ENCODE results near the gene FPGS.
"Not testable (repeated sequence)": the region's sequence is repeated elsewhere in the genome, so short reads cannot be mapped to it uniquely, and the experiment has no call there.

FPGS gene

GRCh38 chr9:127844821-127845359, 42.2 kb downstream of the FPGS start:
- H3K4me3 ChIP-seq (ENCODE audit: low read depth, low read length): no peak overlapping the region
- no peak for TF ChIP-seq CTCF (IDR thresholded peaks at IDR 0.05; ENCODE audit: borderline replicate concordance, insufficient read depth, low read depth, low read length)

GRCh38 chr9:127845619-127846018, 42.9 kb downstream of the FPGS start:
- not testable (repeated sequence) for H3K4me3 ChIP-seq (ENCODE audit: low read depth, low read length)

GRCh38 chr9:127846443-127847177, 43.9 kb downstream of the FPGS start:
- no peak overlapping the region for H3K4me3 ChIP-seq (ENCODE audit: low read depth, low read length)
- no peak for TF ChIP-seq CTCF (IDR thresholded peaks at IDR 0.05; ENCODE audit: borderline replicate concordance, insufficient read depth, low read depth, low read length)

- H3K4me3 ChIP-seq (ENCODE audit: low read depth, low read length): no peak overlapping the region
- no peak for TF ChIP-seq CTCF (IDR thresholded peaks at IDR 0.05; ENCODE audit: borderline replicate concordance, insufficient read depth, low read depth, low read length)
Observed at GRCh38 chr9:127847178-127847510, 44.5 kb downstream of the FPGS start.

- no peak for TF ChIP-seq CTCF (IDR thresholded peaks at IDR 0.05; ENCODE audit: borderline replicate concordance, insufficient read depth, low read depth, low read length)
Observed at GRCh38 chr9:127847833-127848755, 45.4 kb downstream of the FPGS start.

GRCh38 chr9:127848756-127849504, 46.2 kb downstream of the FPGS start:
- no peak for TF ChIP-seq CTCF (IDR thresholded peaks at IDR 0.05; ENCODE audit: borderline replicate concordance, insufficient read depth, low read depth, low read length)
- no peak overlapping the region for H3K4me3 ChIP-seq (ENCODE audit: low read depth, low read length)

More at GRCh38 chr9:127847833-127848755, 45.4 kb downstream of the FPGS start:
- no peak overlapping the region for H3K4me3 ChIP-seq (ENCODE audit: low read depth, low read length)

- TF ChIP-seq CTCF (IDR thresholded peaks at IDR 0.05; ENCODE audit: borderline replicate concordance, insufficient read depth, low read depth, low read length): no peak
- no peak overlapping the region for H3K4me3 ChIP-seq (ENCODE audit: low read depth, low read length)
Observed at GRCh38 chr9:127850286-127850830, 47.7 kb downstream of the FPGS start.
